SU-DHL-6 (cell line): ENCODE data around the gene DRAXIN.

Experiments used
- CTCF ChIP-seq: fragments of 200-600 bp; sonication (generic); IDR thresholded peaks from one replicate; pipeline ENCODE4 v1.5.1; 2017; ENCODE audit warnings: antibody characterized with exemption, mild to moderate bottlenecking, low read length, moderate library complexity; ENCODE audit not compliant: insufficient read depth, poor library complexity, severe bottlenecking
- EZH2phosphoT487 ChIP-seq: fragments of 200-600 bp; sonication (generic), shearing (Covaris generic); conservative IDR thresholded peaks from 2 replicates; pipeline ENCODE4 v1.6.1; 2018; ENCODE audit warnings: mild to moderate bottlenecking, antibody characterized with exemption, low read length, moderate library complexity, mixed read lengths

GRCh38 chr1:11649624-11650330, 41.7 kb upstream of the DRAXIN start:
- TF ChIP-seq CTCF: no peak
- TF ChIP-seq EZH2phosphoT487: no peak
